T-helper 2 cell (primary cell): Measurements from ENCODE around the gene DEDD.

Experiments
- DNase-seq, 5 experiments: peaks; one replicate each; pipeline versions ENCODE4 v3.0.0 to v3.0.0-alpha.2; 2012 to 2022

Gene DEDD

GRCh38 chr1:161071886-161072371 is 60.5 kb downstream of the DEDD start:
- peak in 3 of 5 experiments; percentile 26 to 58 (median 27) for DNase-seq
